GM18909 (cell line): Measurements from ENCODE around the gene PPARG.
"Not testable (repeated sequence)": the region's sequence is repeated elsewhere in the genome, so short reads cannot be mapped to it uniquely, and the experiment has no call there.

ENCODE experiments used
- ATAC-seq: cut with Tn5 transposase; IDR thresholded peaks from one replicate; pipeline ENCODE4 v1.9.1; 2021; ENCODE audit warnings: mild to moderate bottlenecking; ENCODE audit not compliant: unreplicated experiment, poor library complexity

The PPARG gene

GRCh38 chr3:12370758-12371157 is 81.9 kb downstream of the PPARG start:
- ATAC-seq, result no peak

GRCh38 chr3:12371525-12372140 is 82.8 kb downstream of the PPARG start:
- no peak for ATAC-seq

- ATAC-seq, result no peak
These were observed 83.9 kb downstream of the PPARG start for GRCh38 chr3:12372741-12373280.

GRCh38 chr3:12375572-12375971 is 86.7 kb downstream of the PPARG start:
- ATAC-seq, result no peak

- no peak for ATAC-seq
These were observed 91.0 kb downstream of the PPARG start for GRCh38 chr3:12379640-12380429.

- no peak for ATAC-seq
These were observed 91.6 kb downstream of the PPARG start for GRCh38 chr3:12380461-12380860.

- no peak for ATAC-seq
These were observed 92.3 kb downstream of the PPARG start for GRCh38 chr3:12381199-12381598.

GRCh38 chr3:12383218-12383617 is 94.3 kb downstream of the PPARG start:
- no peak for ATAC-seq

GRCh38 chr3:12384451-12385233 is 95.8 kb downstream of the PPARG start:
- ATAC-seq, result no peak

GRCh38 chr3:12386514-12387291 is 97.8 kb downstream of the PPARG start:
- ATAC-seq, result not testable (repeated sequence)

- ATAC-seq, result no peak
These were observed 99.3 kb downstream of the PPARG start for GRCh38 chr3:12388185-12388584.

- no peak for ATAC-seq
These were observed 103.4 kb downstream of the PPARG start for GRCh38 chr3:12392101-12392878.

GRCh38 chr3:12393894-12394293 is 105.0 kb downstream of the PPARG start:
- no peak for ATAC-seq

- peak; percentile 21 for ATAC-seq
These were observed 105.8 kb downstream of the PPARG start for GRCh38 chr3:12394569-12395271.

- peak; percentile 96 for ATAC-seq
These were observed 106.6 kb downstream of the PPARG start for GRCh38 chr3:12395349-12396012.

GRCh38 chr3:12396471-12396870 is 107.6 kb downstream of the PPARG start:
- ATAC-seq, result no peak

GRCh38 chr3:12399226-12399625 is 110.4 kb downstream of the PPARG start:
- ATAC-seq, result no peak

GRCh38 chr3:12400616-12401194 is 111.8 kb downstream of the PPARG start:
- ATAC-seq, result no peak
